Fibroblast of gingiva (primary cell): Measurements from ENCODE around the gene GOLGA6B.
"Not testable (repeated sequence)": the region's sequence is repeated elsewhere in the genome, so short reads cannot be mapped to it uniquely, and the experiment has no call there.

Source experiments
- DNase-seq: peaks from one replicate; pipeline ENCODE4 v3.0.0-alpha.2; 2011; ENCODE audit warnings: low read depth

Gene GOLGA6B

DNA sequence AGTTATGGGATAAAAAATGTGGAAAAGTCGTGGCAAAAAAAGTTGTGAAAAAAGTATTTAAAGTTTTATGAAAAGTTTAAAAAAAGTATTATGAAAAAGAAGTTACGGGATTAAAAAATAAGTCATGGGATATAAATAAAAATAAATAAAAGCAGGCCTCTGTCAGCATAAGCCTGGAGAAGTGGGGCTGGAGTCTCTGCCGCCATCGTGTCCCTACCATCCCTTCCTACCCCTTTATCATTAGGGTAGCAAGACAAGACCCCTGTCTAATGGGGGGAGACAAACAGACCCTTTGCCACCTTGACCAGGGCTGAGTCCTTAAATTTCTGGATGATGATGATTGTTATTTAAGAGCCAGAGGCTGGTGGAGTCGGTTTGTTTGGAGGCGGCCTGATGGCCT, 15.3 kb downstream of the GOLGA6B start:
- not testable (repeated sequence) for DNase-seq

DNA sequence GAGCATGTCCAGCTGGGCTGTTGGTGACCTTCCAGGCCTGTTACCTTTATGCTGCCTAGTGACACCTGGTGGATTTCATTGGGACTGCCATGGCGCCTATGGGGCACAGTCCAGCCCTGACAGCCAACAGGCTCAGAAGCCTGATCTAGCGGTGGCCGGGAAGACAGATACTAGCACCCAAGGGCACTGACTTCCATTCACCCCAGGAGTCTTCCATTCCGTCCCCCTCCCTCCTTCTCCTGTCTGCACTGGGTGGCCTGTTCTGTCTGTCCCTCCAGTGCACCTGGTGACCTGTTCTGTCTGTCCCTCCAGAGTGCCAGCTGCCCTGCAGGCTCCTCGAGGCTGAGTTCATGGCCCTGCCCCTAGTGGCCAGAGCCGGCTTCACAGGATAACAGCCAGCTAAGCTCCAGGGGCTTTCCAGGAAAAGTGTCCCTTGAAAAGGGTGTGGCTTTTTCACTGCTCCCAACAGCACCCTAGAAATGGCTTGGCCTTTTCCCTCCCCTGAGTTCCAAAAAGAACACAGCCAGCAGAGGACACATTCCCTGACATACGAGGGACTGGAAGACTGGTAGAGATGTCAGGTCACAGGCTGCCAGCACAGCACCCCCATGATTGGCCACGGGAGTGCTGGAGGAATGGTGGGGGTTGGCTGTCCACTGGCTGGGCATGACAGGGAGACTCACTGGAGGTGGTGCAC, 16.3 kb downstream of the GOLGA6B start:
- DNase-seq: peak; percentile 49

DNA sequence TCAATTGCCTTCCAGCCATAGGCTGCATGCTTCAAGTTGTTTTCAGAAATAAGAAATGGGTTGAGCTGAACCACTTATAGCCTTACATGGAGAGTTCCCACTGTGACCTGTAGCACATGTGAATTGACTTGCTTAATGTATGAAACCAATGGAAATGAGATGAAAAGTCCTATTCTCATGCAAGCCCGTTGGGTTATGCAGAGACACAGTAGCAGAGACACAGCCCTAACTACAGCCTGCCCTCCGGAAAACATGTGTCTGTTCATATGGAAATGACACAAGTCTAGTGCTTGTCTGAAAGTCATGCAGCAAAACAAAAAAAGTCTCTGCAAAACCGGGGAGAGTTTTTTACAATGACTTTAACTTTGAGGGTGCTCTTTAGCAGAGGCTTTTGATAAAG, 17.0 kb downstream of the GOLGA6B start:
- DNase-seq: no peak

DNA sequence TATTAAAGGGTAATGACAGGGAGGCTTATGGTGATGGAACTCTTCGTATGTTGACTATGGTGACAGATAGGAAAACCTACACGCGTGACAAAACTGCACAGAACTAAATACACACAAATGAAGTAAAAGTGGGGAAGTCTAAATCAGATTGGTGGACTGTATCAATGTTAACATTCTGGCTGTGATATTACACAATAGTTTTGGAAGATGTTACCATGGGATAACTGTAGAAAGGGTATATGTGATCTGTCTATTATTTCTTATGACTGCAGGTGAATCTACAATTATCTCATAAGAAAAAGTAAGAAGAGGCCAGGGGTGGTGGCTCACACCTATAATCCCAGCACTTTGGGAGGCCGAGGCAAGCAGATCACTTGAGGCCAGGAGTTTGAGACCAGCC, 22.3 kb downstream of the GOLGA6B start:
- no peak for DNase-seq

DNA sequence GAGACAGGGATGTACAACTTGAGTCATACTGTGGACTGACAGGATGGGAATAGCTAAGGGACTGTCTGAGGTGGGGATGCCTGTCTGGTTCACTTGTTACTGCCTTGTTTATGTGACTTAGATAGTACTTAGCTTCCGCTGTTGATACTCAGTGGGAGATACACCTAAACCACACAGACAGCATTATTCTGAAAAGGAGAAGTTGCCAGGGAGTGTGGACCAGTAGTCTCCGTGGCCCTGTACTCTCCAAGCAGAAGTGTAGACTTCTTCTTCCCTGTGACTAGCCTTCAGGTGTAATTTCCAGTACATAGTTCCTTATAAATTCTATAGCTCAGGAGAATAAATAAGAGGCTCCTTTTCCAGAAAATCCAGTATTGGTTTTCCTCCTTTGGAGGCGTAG, 26.4 kb downstream of the GOLGA6B start:
- no peak for DNase-seq

DNA sequence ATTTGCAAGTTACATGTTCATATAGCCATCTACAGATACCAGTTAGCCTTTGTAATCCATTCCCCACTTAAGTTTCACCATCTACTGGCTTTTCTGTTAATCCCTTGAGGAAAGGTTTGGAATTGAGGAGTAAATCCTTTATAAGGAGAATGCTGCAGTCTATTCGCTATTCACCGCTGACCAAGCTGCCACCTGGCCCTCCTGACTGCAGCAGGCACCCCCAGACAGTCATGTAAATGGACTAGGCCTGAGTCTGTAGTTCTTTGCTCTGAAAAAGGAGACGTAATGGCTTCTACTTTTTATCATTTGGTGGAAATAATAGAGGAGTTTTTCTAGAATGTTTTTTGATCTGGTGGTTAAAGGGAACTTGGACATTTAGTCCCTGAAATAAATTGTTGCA, 28.3 kb downstream of the GOLGA6B start:
- no peak for DNase-seq

DNA sequence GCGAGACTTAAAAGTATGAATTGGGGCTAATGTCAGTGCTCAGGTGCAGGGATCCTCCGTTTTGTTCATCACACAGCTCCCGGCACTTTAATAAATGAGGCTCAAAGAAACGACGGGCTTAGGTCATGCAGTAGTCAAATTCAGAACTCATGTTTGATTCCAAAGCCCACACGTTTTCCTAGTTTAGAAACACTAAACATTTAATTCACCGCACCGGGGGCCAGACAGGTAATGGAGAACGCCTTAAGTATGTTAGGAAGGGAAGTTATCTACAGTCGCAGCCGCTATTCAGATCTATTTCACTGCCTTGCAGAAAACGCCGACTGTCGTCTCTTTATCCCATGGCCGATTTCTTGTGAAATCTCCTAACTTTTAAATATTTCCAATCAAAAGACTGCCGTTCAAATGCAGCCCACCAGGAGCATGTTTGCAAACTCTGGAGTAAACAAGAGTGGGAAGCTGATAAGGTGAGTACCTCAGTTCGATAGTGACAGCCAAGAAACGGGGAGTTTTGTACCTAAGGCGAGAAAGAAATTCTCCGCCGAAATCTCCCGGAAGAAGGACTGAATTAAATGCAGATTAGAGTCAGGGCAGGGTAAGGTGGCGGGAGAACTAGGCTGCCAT, 30.9 kb downstream of the GOLGA6B start:
- DNase-seq: no peak

DNA sequence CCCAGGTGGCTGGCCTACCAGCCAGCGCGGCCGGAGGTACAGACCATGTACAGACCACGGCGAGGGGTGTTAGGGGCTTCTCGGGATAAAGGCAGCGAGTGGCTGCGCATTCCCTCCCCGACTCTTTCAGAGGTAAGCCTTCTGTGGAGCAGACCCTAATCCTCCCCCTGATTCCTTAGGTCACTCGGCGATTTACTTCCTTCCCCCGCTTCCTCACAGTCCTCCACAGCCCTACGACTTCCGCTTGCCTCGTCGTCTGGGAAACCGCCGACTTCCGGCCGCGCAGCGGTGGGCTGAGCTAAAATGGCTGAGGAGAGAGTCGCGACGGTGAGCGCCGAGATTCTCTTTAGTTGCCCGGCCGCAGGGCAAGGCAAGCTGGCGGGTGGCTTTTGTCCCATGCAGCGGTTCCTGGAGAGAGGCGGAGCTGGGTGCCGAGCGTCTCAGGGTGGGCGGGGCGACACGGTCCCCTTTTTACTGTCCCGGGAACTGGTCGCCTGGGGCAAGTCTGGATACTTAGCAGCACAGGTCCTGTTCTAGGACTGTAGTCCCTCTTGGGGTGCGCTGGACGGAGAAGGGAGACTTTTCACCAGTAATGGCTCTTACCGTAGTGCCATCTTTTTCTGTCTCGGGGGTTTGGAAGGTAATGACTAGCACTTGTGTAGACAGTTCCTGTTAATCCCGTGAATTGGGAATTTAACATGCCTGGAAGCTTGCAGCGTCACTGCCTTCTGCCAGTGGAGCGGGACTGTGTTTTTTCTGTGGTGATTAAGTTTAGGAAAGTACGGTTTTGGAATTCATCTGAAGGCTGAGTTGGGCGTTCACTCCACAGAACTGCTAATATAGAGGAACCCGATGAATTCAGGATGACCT, 31.7 kb downstream of the GOLGA6B start, which contains the start of the genes BBS4 and HIGD2B:
Gene BBS4 (plus strand): TSS at position 283 of the 870 bp plus-strand sequence. CDS start 21 bp downstream, at position 304.
Gene HIGD2B (minus strand): TSS at position 258 of the 870 bp plus-strand sequence. CDS start 9,808 bp downstream, outside the sequence.
- peak; percentile 86 for DNase-seq

DNA sequence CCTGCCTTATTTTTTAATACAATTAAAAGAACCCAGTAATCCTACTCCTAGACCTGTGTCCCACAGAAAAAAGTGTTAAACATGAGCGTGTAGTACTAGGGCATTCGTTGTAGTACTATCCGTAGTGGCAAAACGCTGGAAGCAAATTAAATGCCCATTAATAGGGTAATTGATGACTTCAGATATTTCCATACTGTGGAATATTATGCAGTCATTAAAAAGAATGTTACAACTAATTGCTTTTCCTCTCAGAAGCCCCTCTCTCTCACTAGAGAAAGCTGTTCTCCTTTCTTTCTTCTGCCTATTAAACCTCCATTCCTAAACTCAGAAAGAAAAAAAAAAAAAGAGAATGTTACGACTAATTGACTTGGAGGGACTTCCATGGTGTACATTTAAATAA, 34.2 kb downstream of the GOLGA6B start:
- DNase-seq: no peak

DNA sequence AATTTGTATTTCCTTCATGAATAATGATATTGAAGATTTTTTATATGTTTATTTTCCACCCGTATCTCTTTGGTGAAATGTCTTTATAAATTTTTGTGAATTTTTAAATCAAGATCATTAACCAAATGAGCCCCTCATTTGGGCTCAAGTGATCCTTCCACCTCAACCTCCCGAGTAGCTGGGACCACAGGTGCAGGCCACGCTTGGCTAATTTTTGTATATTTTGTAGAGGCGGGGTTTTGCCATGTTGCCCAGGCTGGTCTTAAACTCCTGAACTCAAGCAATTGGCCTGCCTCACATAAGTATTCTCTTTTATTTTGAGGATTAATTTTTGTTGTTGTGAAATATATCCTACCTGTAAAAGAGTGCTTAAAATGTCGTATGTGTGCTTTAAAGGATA, 36.4 kb downstream of the GOLGA6B start:
- DNase-seq: no peak

DNA sequence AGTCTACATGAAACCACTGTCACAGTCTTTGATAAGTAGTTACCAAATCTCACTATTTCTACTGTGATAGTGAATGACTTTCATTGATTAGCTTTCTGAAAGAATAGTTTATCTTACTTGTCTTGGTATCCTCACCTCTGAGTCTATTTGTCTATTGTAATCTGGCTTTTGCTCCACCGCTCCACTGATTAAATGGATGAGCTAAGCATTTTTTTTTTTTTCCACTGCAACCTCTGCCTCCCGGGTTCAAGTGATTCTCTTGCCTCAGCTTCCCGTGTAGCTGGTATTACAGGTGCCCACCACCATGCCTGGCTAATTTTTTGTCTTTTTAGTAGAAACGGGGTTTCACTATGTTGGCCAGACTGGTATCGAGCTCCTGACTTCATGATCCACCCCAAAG, 44.4 kb downstream of the GOLGA6B start:
- DNase-seq: no peak

DNA sequence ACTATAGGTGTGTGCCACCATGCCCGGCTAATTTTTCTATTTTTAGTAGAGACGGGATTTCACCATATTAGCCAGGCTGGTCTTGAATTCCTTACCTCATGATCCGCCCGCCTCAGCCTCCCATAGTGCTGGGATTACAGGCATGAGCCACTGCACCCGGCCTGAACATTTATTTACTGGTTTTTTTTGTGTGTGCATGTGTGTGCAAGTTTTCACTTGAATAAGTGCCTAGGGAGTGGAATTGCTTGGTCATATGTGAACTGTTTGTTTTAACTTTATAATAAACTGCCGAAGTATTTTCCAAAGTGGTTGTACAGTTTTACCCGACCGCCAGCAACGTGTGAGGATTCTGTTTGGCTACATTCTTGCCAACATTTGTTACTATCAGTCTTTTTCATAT, 45.6 kb downstream of the GOLGA6B start:
- no peak for DNase-seq

DNA sequence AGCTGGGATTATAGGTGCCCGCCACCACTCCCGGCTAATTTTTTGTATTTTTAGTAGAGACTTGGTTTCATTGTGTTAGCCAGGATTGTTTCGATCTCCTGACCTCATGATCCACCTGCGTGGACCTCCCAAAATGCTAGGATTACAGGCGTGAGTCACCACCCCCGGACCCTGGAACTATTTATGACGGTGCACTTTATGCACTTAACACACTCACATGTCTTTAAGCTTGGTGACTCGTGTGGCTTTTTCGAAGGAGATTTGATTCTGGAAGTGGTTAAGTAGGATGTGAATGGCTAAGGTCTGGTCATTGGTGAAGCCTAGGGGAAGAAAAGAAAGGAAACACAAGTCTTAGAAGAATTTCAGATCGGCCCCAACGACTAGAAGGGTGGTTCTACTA, 51.8 kb downstream of the GOLGA6B start:
- no peak for DNase-seq

DNA sequence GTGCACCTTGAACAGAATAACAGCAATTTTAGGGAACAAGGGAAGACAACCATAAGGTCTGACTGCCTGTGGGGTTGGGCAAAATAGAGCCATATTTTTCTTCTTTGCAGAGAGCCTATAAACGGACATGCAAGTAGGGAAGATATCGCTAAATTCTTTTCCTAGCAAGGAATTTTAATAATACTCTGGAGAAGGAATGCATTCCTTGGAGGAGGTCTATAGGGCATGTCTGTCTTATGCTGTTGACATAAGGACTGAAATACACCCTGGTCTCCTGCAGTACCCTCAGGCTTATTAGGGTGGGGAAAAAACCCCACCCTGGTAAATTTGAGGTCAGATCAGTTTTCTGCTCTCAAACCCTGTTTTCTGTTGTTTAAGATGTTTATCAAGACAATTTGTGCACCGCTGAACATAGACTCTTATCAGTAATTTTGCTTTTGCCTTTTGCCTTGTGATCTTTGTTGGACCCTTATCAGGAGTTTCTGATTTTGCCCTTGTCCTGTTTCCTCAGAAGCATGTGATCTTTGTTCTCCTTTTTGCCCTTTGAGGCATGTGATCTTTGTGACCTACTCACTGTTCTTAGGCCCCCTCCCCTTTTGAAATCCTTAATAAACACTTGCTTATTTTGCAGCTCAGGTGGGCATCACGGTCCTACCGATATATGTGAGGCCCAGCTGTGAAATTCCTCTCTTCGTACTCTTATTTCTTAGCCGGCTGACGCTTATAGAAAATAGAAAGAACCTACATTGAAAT, 54.2 kb downstream of the GOLGA6B start:
- DNase-seq: not testable (repeated sequence)
